Nephron progenitor cell (in vitro differentiated cells): ENCODE data around the gene LRFN4.

Experiments used
- DNase-seq: peaks from one replicate; pipeline ENCODE4 v3.0.0; 2021
- H3K27ac Mint-ChIP-seq: 2 replicates; pipeline ENCODE4 v1.8.0; 2021; ENCODE audit warnings: mild to moderate bottlenecking, moderate library complexity, mixed read lengths
- H3K27me3 Mint-ChIP-seq: 2 replicates; pipeline ENCODE4 v1.8.0; 2021; ENCODE audit warnings: mild to moderate bottlenecking, low read depth, mixed read lengths; ENCODE audit not compliant: poor library complexity
- H3K36me3 Mint-ChIP-seq: 2 replicates; pipeline ENCODE4 v1.8.0; 2021; ENCODE audit warnings: low read depth, mixed read lengths
- H3K4me1 Mint-ChIP-seq: 2 replicates; pipeline ENCODE4 v1.8.0; 2021; ENCODE audit warnings: mixed read lengths
- H3K4me3 Mint-ChIP-seq: 2 replicates; pipeline ENCODE4 v1.8.0; 2021; ENCODE audit warnings: mild to moderate bottlenecking, moderate library complexity, mixed read lengths
- H3K9me3 Mint-ChIP-seq: 2 replicates; pipeline ENCODE4 v1.8.0; 2021; ENCODE audit warnings: mild to moderate bottlenecking, moderate library complexity, mixed read lengths
- CTCF ChIP-seq: fragments of 200-600 bp; sonication (generic); IDR thresholded peaks from 2 replicates; pipeline ENCODE4 v1.5.0; 2021; ENCODE audit warnings: antibody characterized with exemption

The LRFN4 gene

GRCh38 chr11:66854231-66854661 is 2.6 kb upstream of the LRFN4 start:
- no peak for DNase-seq
- Mint-ChIP-seq H3K4me1 (peaks cover 15% of the 10 kb centered on the region), H3K4me3 (no peak overlapping the region), H3K27me3 (no peaks in the 10 kb centered on the region), H3K27ac (no peak overlapping the region), H3K36me3 (no peaks in the 10 kb centered on the region), H3K9me3 (no peaks in the 10 kb centered on the region)
- no peak for TF ChIP-seq CTCF

GRCh38 chr11:66854729-66855211 is 2.1 kb upstream of the LRFN4 start:
- Mint-ChIP-seq H3K27ac (no peak overlapping the region), H3K36me3 (no peaks in the 10 kb centered on the region), H3K27me3 (no peaks in the 10 kb centered on the region), H3K4me1 (peaks cover 15% of the 10 kb centered on the region), H3K9me3 (no peaks in the 10 kb centered on the region), H3K4me3 (peak overlapping the region; percentile 85)
- no peak for TF ChIP-seq CTCF
- no peak for DNase-seq

- DNase-seq, result peak; percentile 93
- H3K36me3 Mint-ChIP-seq, result no peaks in the 10 kb centered on the region
- TF ChIP-seq CTCF, result no peak
- H3K4me3 Mint-ChIP-seq, result peak overlapping the region; percentile 85
- no peak overlapping the region for H3K27ac Mint-ChIP-seq
- H3K4me1 Mint-ChIP-seq, result peaks cover 15% of the 10 kb centered on the region
- H3K9me3 Mint-ChIP-seq, result no peaks in the 10 kb centered on the region
- H3K27me3 Mint-ChIP-seq, result no peaks in the 10 kb centered on the region
Measured at GRCh38 chr11:66855574-66856495, 1.0 kb upstream of the LRFN4 start.

- peaks cover 15% of the 10 kb centered on the region for H3K4me1 Mint-ChIP-seq
- no peaks in the 10 kb centered on the region for H3K27me3 Mint-ChIP-seq
- H3K4me3 Mint-ChIP-seq, result peak overlapping the region; percentile 81
- no peaks in the 10 kb centered on the region for H3K9me3 Mint-ChIP-seq
- DNase-seq, result no peak
- no peaks in the 10 kb centered on the region for H3K36me3 Mint-ChIP-seq
- no peak for TF ChIP-seq CTCF
- no peak overlapping the region for H3K27ac Mint-ChIP-seq
Measured at GRCh38 chr11:66857234-66857926, 516 bp downstream of the LRFN4 start.

GRCh38 chr11:66857927-66858185 is 992 bp downstream of the LRFN4 start:
- H3K27ac Mint-ChIP-seq, result no peak overlapping the region
- no peak for DNase-seq
- no peak for TF ChIP-seq CTCF
- H3K36me3 Mint-ChIP-seq, result no peaks in the 10 kb centered on the region
- peak overlapping the region; percentile 81 for H3K4me3 Mint-ChIP-seq
- no peaks in the 10 kb centered on the region for H3K27me3 Mint-ChIP-seq
- H3K9me3 Mint-ChIP-seq, result no peaks in the 10 kb centered on the region
- H3K4me1 Mint-ChIP-seq, result peaks cover 15% of the 10 kb centered on the region
